Mesothelial cell of epicardium (in vitro differentiated cells): ENCODE measurements around the gene RBMS3. TPM values are rescaled to one million over a fixed set of nuclear protein-coding genes. Genes with fewer than 3 reads are reported as not detected.

Experiments used
- DNase-seq, 2 experiments: peaks; one replicate each; pipeline ENCODE4 v3.0.0; 2021; ENCODE audit warnings: low spot score in 2 of 2; ENCODE audit not compliant: unreplicated experiment in 2 of 2
- H3K27ac Mint-ChIP-seq: 2 replicates; pipeline ENCODE4 v1.8.0; 2021; ENCODE audit warnings: mixed read lengths
- H3K27me3 Mint-ChIP-seq: 2 replicates; pipeline ENCODE4 v1.8.0; 2021; ENCODE audit warnings: low read depth, mixed read lengths
- H3K36me3 Mint-ChIP-seq: 2 replicates; pipeline ENCODE4 v1.8.0; 2021; ENCODE audit warnings: mixed read lengths
- H3K4me1 Mint-ChIP-seq: 2 replicates; pipeline ENCODE4 v1.8.0; 2021; ENCODE audit warnings: mixed read lengths
- H3K4me3 Mint-ChIP-seq: 2 replicates; pipeline ENCODE4 v1.8.0; 2021; ENCODE audit warnings: mild to moderate bottlenecking, moderate library complexity, mixed read lengths
- H3K9me3 Mint-ChIP-seq: 2 replicates; pipeline ENCODE4 v1.8.0; 2021; ENCODE audit warnings: mixed read lengths
- CTCF ChIP-seq: fragments of 200-600 bp; sonication (generic); IDR thresholded peaks from one replicate; pipeline ENCODE4 v1.5.0; 2021; ENCODE audit warnings: antibody characterized with exemption; ENCODE audit not compliant: unreplicated experiment
- total RNA-seq: library from RNA; stranded (reverse); gene quantifications from 3 replicates; pipeline ENCODE4 v1.2.1, GENCODE V29; 2021

RBMS3 gene
- total RNA-seq, 1 donor from 2014 or later = 42.5 TPM

- Mint-ChIP-seq H3K36me3 (no peaks in the 10 kb centered on the region), H3K4me1 (peaks cover 36% of the 10 kb centered on the region), H3K27ac (no peak overlapping the region), H3K4me3 (no peak overlapping the region), H3K9me3 (no peaks in the 10 kb centered on the region), H3K27me3 (no peaks in the 10 kb centered on the region)
- TF ChIP-seq CTCF = no peak
- DNase-seq = no peak
Measured at GRCh38 chr3:29412110-29412509, 131.2 kb downstream of the RBMS3 start.

- no peak for TF ChIP-seq CTCF
- peaks cover 36% of the 10 kb centered on the region for H3K4me1 Mint-ChIP-seq
- no peak overlapping the region for H3K4me3 Mint-ChIP-seq
- no peak for DNase-seq
- no peaks in the 10 kb centered on the region for H3K27me3 Mint-ChIP-seq
- no peak overlapping the region for H3K27ac Mint-ChIP-seq
- no peaks in the 10 kb centered on the region for H3K9me3 Mint-ChIP-seq
- H3K36me3 Mint-ChIP-seq = no peaks in the 10 kb centered on the region
Measured at GRCh38 chr3:29414468-29415224, 133.8 kb downstream of the RBMS3 start.

GRCh38 chr3:29415482-29416223 is 134.8 kb downstream of the RBMS3 start:
- Mint-ChIP-seq H3K27ac (no peak overlapping the region), H3K4me3 (no peak overlapping the region), H3K27me3 (no peaks in the 10 kb centered on the region), H3K9me3 (peaks cover 6% of the 10 kb centered on the region), H3K36me3 (no peaks in the 10 kb centered on the region), H3K4me1 (peaks cover 34% of the 10 kb centered on the region)
- TF ChIP-seq CTCF = no peak
- no peak for DNase-seq

- H3K4me1 Mint-ChIP-seq = peaks cover 29% of the 10 kb centered on the region
- H3K4me3 Mint-ChIP-seq = no peak overlapping the region
- H3K27me3 Mint-ChIP-seq = no peaks in the 10 kb centered on the region
- peaks cover 6% of the 10 kb centered on the region for H3K9me3 Mint-ChIP-seq
- no peak for DNase-seq
- H3K36me3 Mint-ChIP-seq = no peaks in the 10 kb centered on the region
- no peak for TF ChIP-seq CTCF
- H3K27ac Mint-ChIP-seq = no peak overlapping the region
Measured at GRCh38 chr3:29416514-29416913, 135.6 kb downstream of the RBMS3 start.

- Mint-ChIP-seq H3K36me3 (no peaks in the 10 kb centered on the region), H3K4me1 (peaks cover 19% of the 10 kb centered on the region), H3K4me3 (no peak overlapping the region), H3K9me3 (peaks cover 6% of the 10 kb centered on the region), H3K27me3 (no peaks in the 10 kb centered on the region), H3K27ac (no peak overlapping the region)
- DNase-seq = no peak
- no peak for TF ChIP-seq CTCF
Measured at GRCh38 chr3:29420106-29420505, 139.2 kb downstream of the RBMS3 start.
